NB4 (cell line): ENCODE results near the gene ATP10B.

Experiments
- DNase-seq: peaks from one replicate; pipeline ENCODE4 v3.0.0; 2010; ENCODE audit warnings: low read depth
- H3K4me3 ChIP-seq: one replicate; pipeline ENCODE4 v1.5.1; 2011; ENCODE audit warnings: mild to moderate bottlenecking, low read depth, low read length, moderate library complexity
- CTCF ChIP-seq: IDR thresholded peaks from one replicate; pipeline ENCODE4 v1.5.1; 2012; ENCODE audit warnings: low read depth, low read length
- MAX ChIP-seq: IDR thresholded peaks from 2 replicates; pipeline ENCODE4 v1.6.1; 2011; ENCODE audit warnings: low read depth, low read length
- MYC ChIP-seq: IDR thresholded peaks from 2 replicates; pipeline ENCODE4 v1.6.1; 2011; ENCODE audit warnings: low read depth, low read length
- POLR2A ChIP-seq: IDR thresholded peaks from 2 replicates; pipeline ENCODE4 v1.6.1; 2011; ENCODE audit warnings: mild to moderate bottlenecking; ENCODE audit not compliant: insufficient read length; ENCODE audit errors: extremely low read depth

ATP10B gene

GRCh38 chr5:160567031-160567705 lies 284.8 kb downstream of the ATP10B start:
- TF ChIP-seq MAX (no peak), CTCF (no peak), MYC (no peak), POLR2A (no peak)
- no peak for DNase-seq

GRCh38 chr5:160565376-160565775 lies 286.6 kb downstream of the ATP10B start:
- TF ChIP-seq POLR2A (no peak), MYC (no peak), MAX (no peak), CTCF (no peak)
- DNase-seq, result no peak
- H3K4me3 ChIP-seq, result no peak overlapping the region

More at GRCh38 chr5:160567031-160567705, 284.8 kb downstream of the ATP10B start:
- no peak overlapping the region for H3K4me3 ChIP-seq

GRCh38 chr5:160556846-160557245 lies 295.2 kb downstream of the ATP10B start:
- no peak for TF ChIP-seq MAX
- no peak for TF ChIP-seq CTCF
- no peak for TF ChIP-seq POLR2A
- no peak for TF ChIP-seq MYC

DNA sequence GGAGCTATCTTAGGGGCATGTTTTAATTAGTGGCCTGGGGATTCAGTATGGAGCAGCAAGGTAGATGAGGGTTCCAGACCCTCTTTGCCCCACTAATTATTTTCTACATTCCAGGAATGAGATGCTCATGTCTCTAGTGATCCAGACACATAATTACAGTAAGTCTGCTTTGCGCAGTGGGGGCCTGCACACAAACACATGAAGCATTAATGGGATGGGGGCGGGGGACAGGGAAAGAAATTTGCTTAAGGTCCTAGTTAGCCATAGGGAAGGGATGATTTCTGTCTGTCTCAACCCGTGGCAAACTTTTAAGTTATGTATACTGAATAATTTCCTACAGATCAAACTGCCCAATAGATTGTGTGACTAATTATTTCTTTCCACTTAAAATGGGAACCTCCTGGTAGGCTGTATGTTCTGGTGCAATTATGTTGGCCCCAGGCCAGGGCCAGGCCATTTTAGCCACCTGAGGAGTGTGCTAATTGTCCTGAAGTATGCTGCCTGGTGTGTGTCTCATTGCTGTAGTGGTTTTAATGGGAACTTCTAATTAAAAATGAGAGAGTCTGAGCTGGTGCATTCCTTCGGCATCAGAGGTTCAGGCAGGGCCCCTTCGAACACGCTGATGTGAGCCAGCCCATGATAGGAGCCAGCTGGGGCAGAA lies 295.9 kb downstream of the ATP10B start:
- no peak for TF ChIP-seq POLR2A
- TF ChIP-seq CTCF, result no peak
- no peak for TF ChIP-seq MAX
- TF ChIP-seq MYC, result no peak
- no peak for DNase-seq
- no peak overlapping the region for H3K4me3 ChIP-seq

More at GRCh38 chr5:160556846-160557245, 295.2 kb downstream of the ATP10B start:
- no peak overlapping the region for H3K4me3 ChIP-seq
- no peak for DNase-seq

DNA sequence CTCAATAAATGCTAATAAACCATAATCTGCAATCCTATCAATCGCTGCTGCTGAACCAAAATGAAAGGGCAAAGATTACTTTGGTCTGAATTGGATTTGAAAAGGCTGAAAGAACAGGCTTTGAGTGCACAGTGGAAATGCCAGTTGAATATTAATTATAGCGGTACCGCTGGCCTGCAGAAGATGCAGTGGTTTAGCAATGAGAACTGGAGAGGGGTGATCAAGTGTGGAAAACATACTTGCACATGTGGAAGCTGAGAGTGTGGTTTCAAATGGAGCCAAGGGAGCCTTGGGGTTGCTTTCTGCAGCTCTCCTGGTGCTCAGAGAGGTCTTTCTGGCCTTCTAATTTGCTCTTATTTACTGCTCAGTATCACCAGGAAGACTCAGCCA lies 296.4 kb downstream of the ATP10B start:
- TF ChIP-seq MYC, result no peak
- no peak for TF ChIP-seq MAX
- no peak for TF ChIP-seq CTCF
- DNase-seq, result no peak
- H3K4me3 ChIP-seq, result no peak overlapping the region
